Measurements from ENCODE around the gene AGRN.

The AGRN gene

GRCh38 chr1:1093610-1093943 lies 73.7 kb downstream of the AGRN start:
- TF ChIP-seq EGR1 (IDR thresholded peaks at IDR 0.05): no peak
- no peak for TF ChIP-seq USF1 (IDR thresholded peaks at IDR 0.05)
- TF ChIP-seq REST (IDR thresholded peaks at IDR 0.05; ENCODE audit: low read depth): no peak
- TF ChIP-seq ZBTB7A (IDR thresholded peaks at IDR 0.05; ENCODE audit: low read depth): no peak
- TF ChIP-seq MAX (IDR thresholded peaks at IDR 0.05): no peak

- TF ChIP-seq TEAD4 (IDR thresholded peaks at IDR 0.05): no peak
- no peak for TF ChIP-seq YY1 (IDR thresholded peaks at IDR 0.05; ENCODE audit: low read depth)
- no peak for TF ChIP-seq TAF1 (IDR thresholded peaks at IDR 0.05; ENCODE audit: low read depth)
- no peak for TF ChIP-seq USF1 (IDR thresholded peaks at IDR 0.05)
- no peak for TF ChIP-seq RAD21 (IDR thresholded peaks at IDR 0.05; ENCODE audit: low read depth)
- TF ChIP-seq REST (IDR thresholded peaks at IDR 0.05; ENCODE audit: low read depth): no peak
- no peak for TF ChIP-seq MAX (IDR thresholded peaks at IDR 0.05)
- no peak for TF ChIP-seq CEBPB (IDR thresholded peaks at IDR 0.05)
- TF ChIP-seq TCF12 (IDR thresholded peaks at IDR 0.05; ENCODE audit: low read depth): no peak
- TF ChIP-seq EGR1 (IDR thresholded peaks at IDR 0.05): no peak
- TF ChIP-seq CREB1 (IDR thresholded peaks at IDR 0.05; ENCODE audit: low read depth): no peak
- TF ChIP-seq EP300 (IDR thresholded peaks at IDR 0.05; ENCODE audit: borderline replicate concordance): no peak
- TF ChIP-seq NFIC (IDR thresholded peaks at IDR 0.05): no peak
- no peak for TF ChIP-seq ZBTB7A (IDR thresholded peaks at IDR 0.05; ENCODE audit: low read depth)
- TF ChIP-seq FOXM1 (IDR thresholded peaks at IDR 0.05; ENCODE audit: borderline replicate concordance, low read depth): no peak
These were observed 75.1 kb downstream of the AGRN start for GRCh38 chr1:1094981-1095380.

GRCh38 chr1:1098681-1099421 lies 78.9 kb downstream of the AGRN start:
- TF ChIP-seq REST (IDR thresholded peaks at IDR 0.05; ENCODE audit: low read depth) (no peak), NFIC (IDR thresholded peaks at IDR 0.05) (no peak), EGR1 (IDR thresholded peaks at IDR 0.05) (no peak), EP300 (IDR thresholded peaks at IDR 0.05; ENCODE audit: borderline replicate concordance) (no peak), CEBPB (IDR thresholded peaks at IDR 0.05) (no peak), TAF1 (IDR thresholded peaks at IDR 0.05; ENCODE audit: low read depth) (no peak), TEAD4 (IDR thresholded peaks at IDR 0.05) (no peak), USF1 (IDR thresholded peaks at IDR 0.05) (no peak)

- TF ChIP-seq TCF12 (IDR thresholded peaks at IDR 0.05; ENCODE audit: low read depth) (no peak), CEBPB (IDR thresholded peaks at IDR 0.05) (no peak), EP300 (IDR thresholded peaks at IDR 0.05; ENCODE audit: borderline replicate concordance) (no peak), TEAD4 (IDR thresholded peaks at IDR 0.05) (no peak), FOXM1 (IDR thresholded peaks at IDR 0.05; ENCODE audit: borderline replicate concordance, low read depth) (no peak), NFIC (IDR thresholded peaks at IDR 0.05) (no peak), MAX (IDR thresholded peaks at IDR 0.05) (no peak), REST (IDR thresholded peaks at IDR 0.05; ENCODE audit: low read depth) (no peak), ZBTB7A (IDR thresholded peaks at IDR 0.05; ENCODE audit: low read depth) (no peak), EGR1 (IDR thresholded peaks at IDR 0.05) (no peak), RAD21 (IDR thresholded peaks at IDR 0.05; ENCODE audit: low read depth) (no peak), YY1 (IDR thresholded peaks at IDR 0.05; ENCODE audit: low read depth) (no peak), TAF1 (IDR thresholded peaks at IDR 0.05; ENCODE audit: low read depth) (no peak), CREB1 (IDR thresholded peaks at IDR 0.05; ENCODE audit: low read depth) (no peak), USF1 (IDR thresholded peaks at IDR 0.05) (no peak)
These were observed 79.7 kb downstream of the AGRN start for GRCh38 chr1:1099506-1100183.
